ENCODE results near the gene FCRL6.

GRCh38 chr1:159771127-159771895 is 30.8 kb upstream of the FCRL6 start:
- TF ChIP-seq, protein P1, sequence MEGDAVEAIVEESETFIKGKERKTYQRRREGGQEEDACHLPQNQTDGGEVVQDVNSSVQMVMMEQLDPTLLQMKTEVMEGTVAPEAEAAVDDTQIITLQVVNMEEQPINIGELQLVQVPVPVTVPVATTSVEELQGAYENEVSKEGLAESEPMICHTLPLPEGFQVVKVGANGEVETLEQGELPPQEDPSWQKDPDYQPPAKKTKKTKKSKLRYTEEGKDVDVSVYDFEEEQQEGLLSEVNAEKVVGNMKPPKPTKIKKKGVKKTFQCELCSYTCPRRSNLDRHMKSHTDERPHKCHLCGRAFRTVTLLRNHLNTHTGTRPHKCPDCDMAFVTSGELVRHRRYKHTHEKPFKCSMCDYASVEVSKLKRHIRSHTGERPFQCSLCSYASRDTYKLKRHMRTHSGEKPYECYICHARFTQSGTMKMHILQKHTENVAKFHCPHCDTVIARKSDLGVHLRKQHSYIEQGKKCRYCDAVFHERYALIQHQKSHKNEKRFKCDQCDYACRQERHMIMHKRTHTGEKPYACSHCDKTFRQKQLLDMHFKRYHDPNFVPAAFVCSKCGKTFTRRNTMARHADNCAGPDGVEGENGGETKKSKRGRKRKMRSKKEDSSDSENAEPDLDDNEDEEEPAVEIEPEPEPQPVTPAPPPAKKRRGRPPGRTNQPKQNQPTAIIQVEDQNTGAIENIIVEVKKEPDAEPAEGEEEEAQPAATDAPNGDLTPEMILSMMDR (IDR thresholded peaks at IDR 0.05), result no peak
- TF ChIP-seq POLR2A (IDR thresholded peaks at IDR 0.05) (no peak), EP300 (IDR thresholded peaks at IDR 0.05) (no peak), POLR2AphosphoS5 (IDR thresholded peaks at IDR 0.05) (no peak)
